HG02571 (cell line): Measurements from ENCODE around the gene TAF7.
A peak's percentile ranks its signal among the peaks of the same experiment; 100 is the strongest.
"Not testable (repeated sequence)": the region's sequence is repeated elsewhere in the genome, so short reads cannot be mapped to it uniquely, and the experiment has no call there.

Source experiments
- ATAC-seq: cut with Tn5 transposase; IDR thresholded peaks from one replicate; pipeline ENCODE4 v1.9.1; 2021; ENCODE audit warnings: mild to moderate bottlenecking, moderate library complexity; ENCODE audit not compliant: unreplicated experiment

Gene TAF7

GRCh38 chr5:141320225-141321169 is at the start of gene TAF7:
TSS of gene TAF7 (minus strand) at chr5:141320784. CDS start at chr5:141320044, 740 bp downstream.
- peak; percentile 94 for ATAC-seq

- no peak for ATAC-seq
Observed at GRCh38 chr5:141366016-141366896, 45.7 kb upstream of the TAF7 start.

GRCh38 chr5:141363952-141364660 is 43.5 kb upstream of the TAF7 start, which contains the start of gene PCDHGA5:
TSS of gene PCDHGA5 (plus strand) at chr5:141364162. CDS start at chr5:141364331, 169 bp downstream.
- ATAC-seq = no peak

- ATAC-seq = no peak
Observed at GRCh38 chr5:141362719-141363118, 42.1 kb upstream of the TAF7 start.

- no peak for ATAC-seq
Observed at GRCh38 chr5:141360685-141361084, 40.1 kb upstream of the TAF7 start.

- no peak for ATAC-seq
Observed at GRCh38 chr5:141359790-141360426, 39.3 kb upstream of the TAF7 start, which contains the start of gene PCDHGB2. TSS of gene PCDHGB2 (plus strand) at chr5:141359994. CDS start at chr5:141360136, 142 bp downstream.

GRCh38 chr5:141356950-141357349 is 36.4 kb upstream of the TAF7 start:
- no peak for ATAC-seq

GRCh38 chr5:141356133-141356532 is 35.5 kb upstream of the TAF7 start:
- no peak for ATAC-seq

- no peak for ATAC-seq
Observed at GRCh38 chr5:141355641-141356040, 35.1 kb upstream of the TAF7 start.

- no peak for ATAC-seq
Observed at GRCh38 chr5:141354900-141355469, 34.4 kb upstream of the TAF7 start, which contains the start of gene PCDHGA4. TSS of gene PCDHGA4 (plus strand) at chr5:141355021. CDS start at chr5:141355108, 87 bp downstream.

- no peak for ATAC-seq
Observed at GRCh38 chr5:141351591-141351990, 31.0 kb upstream of the TAF7 start.

GRCh38 chr5:141349917-141350619 is 29.5 kb upstream of the TAF7 start, which contains the start of gene PCDHGB1:
TSS of gene PCDHGB1 (plus strand) at chr5:141350099. CDS start at chr5:141350261, 162 bp downstream.
- ATAC-seq = no peak

GRCh38 chr5:141346017-141346416 is 25.4 kb upstream of the TAF7 start:
- not testable (repeated sequence) for ATAC-seq

- no peak for ATAC-seq
Observed at GRCh38 chr5:141345327-141345726, 24.7 kb upstream of the TAF7 start.

GRCh38 chr5:141343953-141344463 is 23.4 kb upstream of the TAF7 start:
- ATAC-seq = no peak

GRCh38 chr5:141343242-141343952 is 22.8 kb upstream of the TAF7 start, which contains the start of gene PCDHGA3:
TSS of gene PCDHGA3 (plus strand) at chr5:141343829. CDS start at chr5:141344034, 205 bp downstream.
- no peak for ATAC-seq

GRCh38 chr5:141342773-141343172 is 22.2 kb upstream of the TAF7 start:
- no peak for ATAC-seq

- not testable (repeated sequence) for ATAC-seq
Observed at GRCh38 chr5:141340781-141341354, 20.3 kb upstream of the TAF7 start.
